Skeletal muscle tissue (tissue), 4 donors: ENCODE measurements around the gene ARHGEF1. TPM values are rescaled to one million over a fixed set of nuclear protein-coding genes. Genes with fewer than 3 reads are reported as not detected.

Experiments used
- H3K27ac ChIP-seq: one replicate; pipeline ENCODE4 v1.7.0; 2013; ENCODE audit warnings: mild to moderate bottlenecking, low read depth, low read length, inconsistent platforms
- H3K27me3 ChIP-seq, 3 donors: one replicate each; pipeline ENCODE4 v1.7.0; 2013; ENCODE audit warnings: low read length in 3 of 3; ENCODE audit not compliant: control insufficient read depth in 3 of 3, insufficient read depth in 3 of 3
- H3K36me3 ChIP-seq, 3 donors: one replicate each; pipeline ENCODE4 v1.7.0; 2013; ENCODE audit warnings: low read length in 3 of 3; ENCODE audit not compliant: control insufficient read depth in 3 of 3, insufficient read depth in 3 of 3
- H3K4me1 ChIP-seq, 3 donors: one replicate each; pipeline ENCODE4 v1.7.0; 2013; ENCODE audit warnings: low read length in 3 of 3, mild to moderate bottlenecking in 3 of 3; ENCODE audit not compliant: control insufficient read depth in 3 of 3, insufficient read depth in 3 of 3
- H3K4me3 ChIP-seq, 3 donors: one replicate each; pipeline ENCODE4 v1.7.0; 2013; ENCODE audit warnings: low read length in 3 of 3
- H3K9ac ChIP-seq, 3 donors: one replicate each; pipeline ENCODE4 v1.7.0; 2013; ENCODE audit warnings: low read length in 3 of 3, mild to moderate bottlenecking in 3 of 3, moderate library complexity in 2 of 3, low read depth in 1 of 3
- H3K9me3 ChIP-seq, 3 donors: one replicate each; pipeline ENCODE4 v1.7.0; 2013; ENCODE audit warnings: low read length in 3 of 3; ENCODE audit not compliant: control insufficient read depth in 3 of 3
- total RNA-seq: library from RNA; depleted of rRNA; stranded (reverse); fragments of >200 nt; gene quantifications from one replicate; pipeline ENCODE4 v1.2.3, GENCODE V29; 2014
- donor health status: Osteomylitis.

ARHGEF1 gene
- total RNA-seq, 1 donor from 2014 or later: 13.6 TPM

DNA sequence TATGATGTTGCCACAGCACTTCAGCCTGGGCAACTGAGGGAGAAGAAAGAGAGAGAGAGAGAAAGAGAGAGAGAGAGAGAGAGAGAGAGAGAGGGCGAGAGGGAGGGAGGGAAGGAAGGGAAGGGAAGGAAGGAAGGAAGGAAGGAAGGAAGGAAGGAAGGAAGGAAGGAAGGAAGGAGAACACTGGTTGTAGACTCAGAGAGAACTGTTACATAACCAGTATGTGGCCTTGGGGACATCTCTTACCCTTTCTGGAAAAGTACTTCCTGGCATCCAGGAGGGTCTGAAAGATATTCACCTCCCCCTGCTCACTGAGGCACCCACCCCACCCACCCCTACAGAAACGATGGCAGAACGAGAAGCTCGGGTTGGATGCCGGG is 2.7 kb upstream of the ARHGEF1 start:
- Histone ChIP-seq H3K27ac (no peak overlapping the region), H3K4me3 (no peak overlapping the region), H3K36me3 (no peaks in the 10 kb centered on the region), H3K9ac (no peak overlapping the region), H3K4me1 (peaks cover 17 to 28% (median 19%) of the 10 kb centered on the region in 3 donors), H3K9me3 (no peaks in the 10 kb centered on the region), H3K27me3 (peaks cover 0 to 7% (median 0%) of the 10 kb centered on the region in 3 donors)

DNA sequence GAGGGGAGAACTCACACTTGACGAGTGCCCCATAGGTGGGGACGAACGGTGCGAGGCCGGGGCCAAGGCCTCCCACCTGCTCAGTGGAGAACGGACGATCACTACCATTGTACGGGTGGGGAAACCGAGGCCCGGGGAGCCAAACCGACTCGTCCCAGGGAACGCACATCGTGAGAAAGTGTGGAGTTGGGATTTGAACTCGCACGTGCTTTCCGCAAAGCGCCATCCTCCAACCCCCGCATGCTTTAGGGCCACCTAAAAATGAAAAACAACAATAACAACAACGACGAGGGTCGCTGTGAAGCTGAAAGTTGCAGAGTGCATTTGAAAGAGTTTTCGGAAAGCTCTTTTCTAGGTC is 458 bp downstream of the ARHGEF1 start:
- peak overlapping the region; percentile 71 to 82 (median 75) for H3K9ac ChIP-seq
- H3K27ac ChIP-seq: peak overlapping the region; percentile 73
- H3K27me3 ChIP-seq: no peaks in the 10 kb centered on the region
- peak overlapping the region; percentile 96 to 98 (median 96) for H3K4me3 ChIP-seq
- H3K4me1 ChIP-seq: peaks cover 17 to 31% (median 26%) of the 10 kb centered on the region in 3 donors
- peaks cover 0 to 3% (median 0%) of the 10 kb centered on the region in 3 donors for H3K36me3 ChIP-seq
- H3K9me3 ChIP-seq: no peaks in the 10 kb centered on the region

DNA sequence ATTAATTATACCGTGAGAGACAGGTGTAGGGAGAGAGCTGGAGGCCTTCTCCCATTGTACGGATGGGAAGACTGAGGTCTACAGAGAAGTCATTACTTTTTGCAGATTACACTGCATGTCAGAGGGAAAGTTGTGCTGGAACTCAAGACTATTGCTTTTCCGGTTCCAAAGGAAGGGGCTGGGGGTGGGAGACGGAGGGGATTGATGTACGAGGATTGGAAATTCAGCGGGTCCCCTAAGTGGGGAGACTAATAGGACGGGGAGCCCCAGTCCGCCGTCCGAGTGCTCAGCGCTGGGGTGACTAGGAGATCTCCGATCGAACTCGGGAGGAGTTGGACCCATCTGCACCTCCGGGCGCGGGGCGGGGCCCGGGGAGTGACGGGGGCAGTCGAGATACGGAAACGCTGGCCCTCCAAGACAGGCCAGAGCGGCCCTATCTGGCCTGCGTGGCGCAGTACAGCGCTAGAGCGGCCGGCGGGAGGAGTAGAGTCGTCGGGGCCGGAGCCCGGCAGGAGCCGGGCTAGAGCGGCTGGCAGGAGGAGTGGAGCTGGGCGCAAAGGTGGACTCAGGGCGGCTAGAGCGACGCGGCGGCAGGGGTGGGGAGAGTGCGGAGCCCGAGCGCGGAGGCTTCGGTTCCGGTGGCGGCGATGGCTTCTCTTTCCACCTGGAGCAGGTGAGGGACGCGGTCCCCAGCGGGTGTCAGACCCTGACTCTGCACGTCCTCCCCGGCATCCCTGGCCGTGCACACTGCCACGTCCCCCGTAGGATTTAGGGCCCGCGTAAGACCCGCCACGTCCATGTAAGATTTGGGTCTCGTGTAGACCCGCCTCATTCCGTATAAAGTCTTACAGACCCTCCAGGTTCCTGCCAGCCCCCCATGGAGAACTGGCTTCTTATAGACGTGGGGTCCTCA is 1.1 kb downstream of the ARHGEF1 start:
- peak overlapping the region; percentile 96 to 98 (median 96) for H3K4me3 ChIP-seq
- H3K36me3 ChIP-seq: peaks cover 0 to 6% (median 2%) of the 10 kb centered on the region in 3 donors
- H3K9me3 ChIP-seq: no peaks in the 10 kb centered on the region
- peak overlapping the region; percentile 73 for H3K27ac ChIP-seq
- no peaks in the 10 kb centered on the region for H3K27me3 ChIP-seq
- peaks cover 17 to 31% (median 26%) of the 10 kb centered on the region in 3 donors for H3K4me1 ChIP-seq
- H3K9ac ChIP-seq: peak overlapping the region; percentile 75 to 88 (median 83)

DNA sequence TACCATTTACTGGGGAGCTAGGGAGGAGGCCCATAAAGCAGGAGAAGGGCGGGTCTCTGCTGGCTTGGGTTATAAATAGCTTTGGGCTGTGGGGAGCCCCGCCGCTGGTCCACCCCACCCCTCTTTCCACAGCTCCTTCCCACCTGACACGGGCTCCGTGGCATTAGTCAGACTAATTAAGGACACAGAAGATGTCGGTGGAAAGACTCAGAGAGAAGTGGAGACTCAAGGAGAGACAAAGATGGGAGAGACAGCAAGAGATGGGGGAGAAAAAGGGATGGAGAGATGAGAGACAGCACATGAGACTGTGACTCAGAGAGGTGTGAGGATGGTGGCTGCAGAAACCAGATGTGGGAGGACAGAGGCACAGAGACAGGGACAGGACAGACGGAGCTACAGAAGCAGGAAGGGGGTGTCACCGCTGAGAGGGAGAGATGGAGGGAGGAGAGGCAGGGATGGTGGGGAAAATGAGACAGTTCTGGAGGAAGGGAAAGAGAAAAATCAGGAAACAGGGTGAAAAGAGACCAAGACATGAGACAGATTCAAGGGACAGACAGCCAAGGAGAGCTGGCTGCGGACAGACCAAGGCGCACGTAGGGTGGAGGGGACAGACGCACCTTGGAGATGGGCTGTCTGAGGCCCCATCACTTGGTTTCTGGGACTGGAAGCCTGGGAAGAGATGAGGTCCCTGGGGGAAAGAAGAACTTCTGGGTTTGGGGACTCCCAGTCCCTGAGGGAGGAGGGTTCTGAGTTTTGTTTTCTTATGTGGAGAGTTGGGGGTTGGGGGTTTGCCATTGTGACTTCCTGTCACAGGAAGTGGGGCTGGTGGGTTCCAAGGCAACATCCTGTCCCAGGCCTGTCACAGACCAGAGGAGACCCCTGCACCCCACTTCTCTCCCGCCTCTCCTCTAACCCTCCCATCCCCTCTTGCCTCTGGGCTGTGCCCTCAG is 4.1 kb downstream of the ARHGEF1 start:
- Histone ChIP-seq H3K27me3 (no peaks in the 10 kb centered on the region), H3K27ac (no peak overlapping the region), H3K36me3 (peaks cover 4 to 13% (median 10%) of the 10 kb centered on the region in 3 donors), H3K4me3 (no peak overlapping the region), H3K4me1 (peaks cover 17 to 31% (median 26%) of the 10 kb centered on the region in 3 donors), H3K9me3 (no peaks in the 10 kb centered on the region), H3K9ac (no peak overlapping the region)

DNA sequence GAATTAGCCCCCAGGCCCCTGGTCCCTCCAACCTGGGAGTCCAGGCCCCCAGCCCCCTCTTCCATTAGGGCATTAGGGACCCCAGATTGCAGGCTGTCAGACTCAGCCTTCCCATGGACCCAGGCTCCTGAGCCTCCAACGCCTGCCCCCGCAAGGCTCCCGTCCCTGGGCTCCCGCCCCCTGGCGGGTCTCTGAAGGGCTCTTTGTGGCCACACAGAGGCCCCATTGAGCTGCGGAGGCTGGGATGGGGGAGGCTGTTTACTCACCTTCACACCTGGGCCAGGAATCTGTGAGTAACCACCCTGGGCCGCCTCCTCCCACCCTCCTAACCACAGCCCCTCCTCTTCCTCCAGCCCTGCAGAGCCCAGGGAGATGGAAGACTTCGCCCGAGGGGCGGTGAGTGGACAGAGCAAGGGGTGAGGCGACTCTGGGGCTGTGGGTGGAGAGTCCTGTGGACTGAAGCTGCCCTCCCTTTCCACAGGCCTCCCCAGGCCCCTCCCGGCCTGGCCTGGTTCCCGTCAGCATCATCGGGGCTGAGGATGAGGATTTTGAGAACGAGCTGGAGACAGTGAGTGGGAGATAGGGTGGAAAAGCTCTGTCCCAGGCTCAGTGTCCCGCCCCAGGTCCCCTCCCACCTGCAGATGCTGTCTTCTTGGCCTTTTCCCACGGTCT is 4.9 kb downstream of the ARHGEF1 start:
- H3K27ac ChIP-seq: no peak overlapping the region

DNA sequence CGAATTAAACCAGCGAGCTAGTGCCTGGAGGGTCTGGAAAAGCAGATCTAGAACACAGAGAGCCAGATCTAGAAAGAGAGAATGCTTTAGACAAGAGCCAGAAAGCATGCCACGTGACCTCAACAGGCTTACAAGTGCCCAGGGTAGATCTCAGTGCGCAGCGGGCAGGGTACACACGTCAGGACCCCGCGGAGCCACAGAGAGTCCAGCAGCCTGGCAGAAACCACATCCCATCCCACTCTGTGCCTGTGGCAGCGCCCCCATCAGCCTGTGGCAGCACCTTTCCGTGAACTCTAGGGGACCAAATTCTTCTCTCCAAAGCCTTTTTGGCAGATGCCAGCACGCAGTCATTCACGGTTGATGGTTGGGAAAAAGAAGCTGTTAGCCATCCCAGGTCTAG is 5.9 kb downstream of the ARHGEF1 start:
- Histone ChIP-seq H3K4me3 (no peak overlapping the region), H3K27me3 (no peaks in the 10 kb centered on the region), H3K27ac (no peak overlapping the region), H3K9me3 (no peaks in the 10 kb centered on the region), H3K9ac (no peak overlapping the region), H3K36me3 (peaks cover 12 to 20% (median 14%) of the 10 kb centered on the region in 3 donors), H3K4me1 (peaks cover 7 to 20% (median 15%) of the 10 kb centered on the region in 3 donors)

More for the DNA sequence above, 4.9 kb downstream of the ARHGEF1 start:
- no peaks in the 10 kb centered on the region for H3K9me3 ChIP-seq
- H3K36me3 ChIP-seq: peaks cover 12 to 18% (median 14%) of the 10 kb centered on the region in 3 donors
- no peaks in the 10 kb centered on the region for H3K27me3 ChIP-seq
- H3K4me1 ChIP-seq: peaks cover 10 to 25% (median 20%) of the 10 kb centered on the region in 3 donors
- no peak overlapping the region for H3K4me3 ChIP-seq
- H3K9ac ChIP-seq: no peak overlapping the region

DNA sequence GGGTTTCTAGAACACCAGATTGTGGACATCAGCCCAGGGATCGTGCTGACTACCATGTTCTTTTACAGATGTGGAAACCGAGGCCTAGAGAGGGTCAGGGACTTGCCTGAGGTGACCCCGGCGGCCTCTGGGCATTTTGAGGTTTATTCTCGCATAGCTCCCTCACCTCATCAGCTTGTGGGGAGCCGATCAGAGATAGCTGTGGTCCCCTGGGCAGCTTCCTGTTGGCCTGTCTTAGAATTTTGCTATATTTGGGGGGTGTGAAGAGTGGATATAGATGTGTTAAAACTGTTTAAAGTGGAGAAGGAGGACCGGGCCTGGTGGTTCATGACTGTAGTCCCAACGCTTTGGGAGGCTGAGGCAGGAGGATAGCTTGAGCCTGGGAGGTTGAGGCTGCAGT is 6.9 kb downstream of the ARHGEF1 start:
- H3K36me3 ChIP-seq: peaks cover 12 to 27% (median 19%) of the 10 kb centered on the region in 3 donors
- no peaks in the 10 kb centered on the region for H3K27me3 ChIP-seq
- H3K4me1 ChIP-seq: peaks cover 2 to 13% (median 10%) of the 10 kb centered on the region in 3 donors
- peak overlapping the region in 1 of 3 donors; percentile 3 for H3K9ac ChIP-seq
- no peak overlapping the region for H3K27ac ChIP-seq
- H3K4me3 ChIP-seq: no peak overlapping the region
- no peaks in the 10 kb centered on the region for H3K9me3 ChIP-seq

DNA sequence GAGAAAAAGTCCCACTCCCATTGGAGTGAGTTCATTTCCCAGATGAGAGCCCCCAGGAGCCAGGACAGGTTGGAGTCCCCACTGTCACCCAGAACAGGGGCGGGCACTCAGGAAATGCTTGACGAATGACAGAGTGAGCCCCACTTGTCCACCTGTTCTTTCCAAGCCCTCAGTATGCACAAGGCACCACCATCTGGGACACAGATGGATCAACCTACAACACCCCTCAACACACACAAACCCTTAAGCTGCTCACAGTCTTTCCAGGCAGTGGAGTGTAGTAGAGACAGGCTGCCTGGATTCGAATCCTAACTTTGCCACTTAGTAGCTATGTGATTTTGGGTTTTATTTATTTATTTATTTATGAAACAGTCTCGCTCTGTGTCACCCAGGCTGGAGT is 8.0 kb downstream of the ARHGEF1 start:
- H3K27ac ChIP-seq: no peak overlapping the region
- no peaks in the 10 kb centered on the region for H3K27me3 ChIP-seq
- peaks cover 0 to 8% (median 6%) of the 10 kb centered on the region in 3 donors for H3K4me1 ChIP-seq
- H3K9me3 ChIP-seq: no peaks in the 10 kb centered on the region
- H3K36me3 ChIP-seq: peaks cover 21 to 36% (median 29%) of the 10 kb centered on the region in 3 donors
- H3K4me3 ChIP-seq: no peak overlapping the region
- no peak overlapping the region for H3K9ac ChIP-seq

DNA sequence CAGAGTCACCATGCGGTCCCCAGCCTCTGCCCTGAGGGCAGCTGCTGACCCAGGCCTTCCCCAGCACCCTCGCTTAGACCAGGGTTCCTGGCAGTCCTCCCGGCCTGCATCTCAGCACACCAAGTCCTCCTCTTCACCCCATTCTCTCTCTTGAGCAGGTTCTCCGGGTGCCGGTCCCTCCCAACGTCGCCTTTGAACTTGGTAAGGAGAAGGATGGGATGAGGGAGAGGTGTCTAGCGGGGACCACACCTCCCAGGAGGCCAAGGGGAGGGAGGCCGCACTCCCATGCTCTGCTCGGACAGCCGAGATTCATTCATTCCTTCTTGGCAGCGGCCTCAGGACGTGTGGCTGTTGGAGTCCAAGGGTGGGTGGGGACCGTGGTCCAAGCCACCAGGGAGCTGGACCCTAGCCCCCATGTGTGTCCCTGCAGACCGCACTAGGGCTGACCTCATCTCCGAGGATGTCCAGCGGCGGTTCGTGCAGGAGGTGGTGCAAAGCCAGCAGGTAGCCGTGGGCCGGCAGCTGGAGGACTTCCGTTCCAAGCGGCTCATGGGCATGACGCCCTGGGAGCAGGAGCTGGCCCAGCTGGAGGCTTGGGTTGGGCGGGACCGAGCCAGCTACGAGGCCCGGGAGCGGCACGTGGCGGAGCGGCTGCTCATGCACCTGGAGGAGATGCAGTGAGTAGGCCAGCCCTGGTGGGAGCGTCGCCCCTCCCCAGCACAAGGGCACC is 9.4 kb downstream of the ARHGEF1 start:
- Histone ChIP-seq H3K4me3 (no peak overlapping the region), H3K27ac (no peak overlapping the region), H3K9ac (peak overlapping the region in 1 of 3 donors; percentile 16), H3K27me3 (no peaks in the 10 kb centered on the region), H3K36me3 (peaks cover 27 to 40% (median 33%) of the 10 kb centered on the region in 3 donors), H3K4me1 (no peaks in the 10 kb centered on the region), H3K9me3 (no peaks in the 10 kb centered on the region)
